ELR (cell line): ENCODE data around the gene PLEKHA1.

ENCODE experiments used
- DNase-seq: peaks from one replicate; pipeline ENCODE4 v3.0.0-alpha.2; 2015; ENCODE audit warnings: low read depth

Gene PLEKHA1

GRCh38 chr10:122347170-122347841 is 27.2 kb upstream of the PLEKHA1 start:
- DNase-seq: no peak

GRCh38 chr10:122348512-122348911 is 26.0 kb upstream of the PLEKHA1 start:
- DNase-seq: no peak

- DNase-seq: no peak
Observed at GRCh38 chr10:122348935-122349361, 25.6 kb upstream of the PLEKHA1 start.

GRCh38 chr10:122349758-122350369 is 24.6 kb upstream of the PLEKHA1 start:
- no peak for DNase-seq

GRCh38 chr10:122350893-122351292 is 23.6 kb upstream of the PLEKHA1 start:
- no peak for DNase-seq

- no peak for DNase-seq
Observed at GRCh38 chr10:122352817-122353525, 21.5 kb upstream of the PLEKHA1 start.

- no peak for DNase-seq
Observed at GRCh38 chr10:122354383-122354782, 20.1 kb upstream of the PLEKHA1 start.

GRCh38 chr10:122357685-122358084 is 16.8 kb upstream of the PLEKHA1 start:
- DNase-seq: no peak

- no peak for DNase-seq
Observed at GRCh38 chr10:122359621-122360020, 14.9 kb upstream of the PLEKHA1 start.

- DNase-seq: no peak
Observed at GRCh38 chr10:122361046-122361445, 13.5 kb upstream of the PLEKHA1 start.

- no peak for DNase-seq
Observed at GRCh38 chr10:122362031-122362592, 12.4 kb upstream of the PLEKHA1 start.

- DNase-seq: peak; percentile 32
Observed at GRCh38 chr10:122362621-122363020, 11.9 kb upstream of the PLEKHA1 start.

- DNase-seq: peak; percentile 10
Observed at GRCh38 chr10:122363311-122363710, 11.2 kb upstream of the PLEKHA1 start.

GRCh38 chr10:122363722-122364463 is 10.6 kb upstream of the PLEKHA1 start:
- no peak for DNase-seq

- DNase-seq: no peak
Observed at GRCh38 chr10:122368502-122369254, 5.8 kb upstream of the PLEKHA1 start.

GRCh38 chr10:122373108-122373507 is 1.4 kb upstream of the PLEKHA1 start:
- DNase-seq: no peak

GRCh38 chr10:122373721-122374120 is 787 bp upstream of the PLEKHA1 start:
- peak; percentile 11 for DNase-seq

- DNase-seq: peak; percentile 60
Observed at GRCh38 chr10:122374859-122375678, 561 bp downstream of the PLEKHA1 start.

- DNase-seq: no peak
Observed at GRCh38 chr10:122375679-122376160, 1.2 kb downstream of the PLEKHA1 start.

GRCh38 chr10:122376364-122376961 is 2.0 kb downstream of the PLEKHA1 start:
- DNase-seq: no peak
